Psoas muscle (tissue), 8 donors: Measurements from ENCODE around the gene CCDC184. TPM values are rescaled to one million over a fixed set of nuclear protein-coding genes. Genes with fewer than 3 reads are reported as not detected.

Experiments
- ATAC-seq, 4 donors: fragments of 200-7000 bp; cut with Tn5 transposase; one replicate each; pipeline ENCODE4 v1.9.1; 2020; ENCODE audit warnings: moderate library complexity in 3 of 4, mild to moderate bottlenecking in 2 of 4
- DNase-seq, 2 donors: peaks; one replicate each; pipeline ENCODE4 v3.0.0-alpha.2; 2020
- H3K27ac ChIP-seq: fragments of 200-600 bp; one replicate; pipeline ENCODE4 v1.8.0; 2022
- H3K27me3 ChIP-seq, 3 donors: fragments of 200-600 bp in 1 of 3; one replicate each; pipeline versions ENCODE4 v1.6.1 to v1.8.0; 2013 to 2022; ENCODE audit warnings: low read length in 2 of 3, mild to moderate bottlenecking in 2 of 3, moderate library complexity in 1 of 3; ENCODE audit not compliant: insufficient read depth in 3 of 3
- H3K36me3 ChIP-seq, 2 donors: fragments of 200-600 bp in 1 of 2; one replicate each; pipeline versions ENCODE4 v1.6.1 to v1.8.0; 2013 to 2022; ENCODE audit warnings: low read depth in 1 of 2, mild to moderate bottlenecking in 1 of 2, moderate library complexity in 1 of 2; ENCODE audit not compliant: insufficient read depth in 1 of 2
- H3K4me1 ChIP-seq: fragments of 200-600 bp; one replicate; pipeline ENCODE4 v1.8.0; 2022
- H3K4me3 ChIP-seq: fragments of 200-600 bp; one replicate; pipeline ENCODE4 v1.8.0; 2022; ENCODE audit warnings: mild to moderate bottlenecking
- H3K9me3 ChIP-seq: fragments of 200-600 bp; one replicate; pipeline ENCODE4 v1.8.0; 2022
- CTCF ChIP-seq: fragments of 200-600 bp; IDR thresholded peaks from one replicate; pipeline ENCODE4 v1.8.0; 2022; ENCODE audit warnings: antibody characterized with exemption
- WGBS, 3 donors: extraction: QIAGEN DNeasy Blood & Tissue Kit; methylation state at CpG; one replicate each; pipeline versions ENCODE4 v1.1.6 to v1.1.7; 2013; 5-methylcytosine and 5-hydroxymethylcytosine counted together
- intact Hi-C, 2 donors: fragments of 100-400 bp; cut with DNase I; formaldehyde crosslinking; loops; one replicate each; pipeline versions ENCODE4 v1.11.0 to v1.14.2; 2022
- polyA plus RNA-seq, 3 donors: library from polyadenylated mRNA; stranded (reverse); fragments of 200-250 nt; gene quantifications; one replicate each; pipeline ENCODE4 v1.2.3, GENCODE V29; 2013
- total RNA-seq, 4 donors: library from RNA; stranded (reverse); fragmentation: NEBNext Ultra II Directional in 2 of 4; extraction: Animal tissue kit (Norgen Biotek cat#: 25700) in 2 of 4; gene quantifications; one replicate each; pipeline versions ENCODE4 v1.2.1 to v1.2.4, GENCODE V29; 2021 to 2023
- donor health status: healthy with polysubstance abuse.
- donor health status: DM: no; HTN: no; CAD: no; lungs with moderate emphysema.
- donor health status: Bipolar disorder and iron deficiency.
- donor health status: healthy.
- donor health status: DM: yes; HTN: yes; CAD: no.
- donor health status: DM: no; HTN: no; CAD: no.
- donor health status: DM: no; HTN: no; CAD: no.
- donor health status: DM: yes; HTN: yes; CAD: no.

Gene CCDC184
- total and polyA plus RNA-seq, 7 donors: 0.16 to 0.84 (median 0.49) TPM

GRCh38 chr12:48157889-48158370 is 25.5 kb upstream of the CCDC184 start:
- WGBS, 3 donors: 49 to 60% (median 56%) methylated on average over 3 of the region's 3 CpGs
- no peak for TF ChIP-seq CTCF
- intact Hi-C loops: loop anchor here in 1 of 2 donors (2.0 kb wide), 1 partner anchor 31 kb away; no protein-coding TSS in a partner anchor

GRCh38 chr12:48160046-48160445 is 23.4 kb upstream of the CCDC184 start:
- H3K4me1 ChIP-seq: peaks cover 50% of the 10 kb centered on the region
- DNase-seq: no peak
- WGBS, 3 donors: 76 to 88% (median 77%) methylated on average over 5 of the region's 5 CpGs

More at GRCh38 chr12:48157889-48158370, 25.5 kb upstream of the CCDC184 start:
- Histone ChIP-seq H3K4me1 (peaks cover 62% of the 10 kb centered on the region), H3K9me3 (no peaks in the 10 kb centered on the region), H3K4me3 (peak overlapping the region; percentile 87), H3K27ac (peak overlapping the region; percentile 97), H3K27me3 (no peaks in the 10 kb centered on the region), H3K36me3 (peaks cover 0 to 13% of the 10 kb centered on the region in 2 donors)
- DNase-seq: no peak
- no peak for ATAC-seq

GRCh38 chr12:48160807-48161206 is 22.6 kb upstream of the CCDC184 start:
- peaks cover 47% of the 10 kb centered on the region for H3K4me1 ChIP-seq
- TF ChIP-seq CTCF: no peak
- H3K4me3 ChIP-seq: no peak overlapping the region
- no peaks in the 10 kb centered on the region for H3K27me3 ChIP-seq
- H3K36me3 ChIP-seq: no peaks in the 10 kb centered on the region
- ATAC-seq (no peak), DNase-seq (peak in 1 of 2 donors; percentile 53)
- intact Hi-C loops: loop anchor here in 1 of 2 donors (5.0 kb wide), 1 partner anchor 54 kb away; the partner anchor contains the start of gene SENP1
- peak overlapping the region; percentile 88 for H3K27ac ChIP-seq
- WGBS, 3 donors: 40 to 89% (median 58%) methylated on average over 2 of the region's 2 CpGs
- H3K9me3 ChIP-seq: no peaks in the 10 kb centered on the region

More at GRCh38 chr12:48160046-48160445, 23.4 kb upstream of the CCDC184 start:
- no peak for TF ChIP-seq CTCF
- intact Hi-C loops: loop anchor here in 1 of 2 donors (5.0 kb wide), 1 partner anchor 53 kb away; the partner anchor contains the start of gene SENP1
- Histone ChIP-seq H3K4me3 (no peak overlapping the region), H3K36me3 (peaks cover 0 to under 1% of the 10 kb centered on the region in 2 donors), H3K9me3 (no peaks in the 10 kb centered on the region), H3K27me3 (no peaks in the 10 kb centered on the region), H3K27ac (peak overlapping the region; percentile 88)
- no peak for ATAC-seq

DNA sequence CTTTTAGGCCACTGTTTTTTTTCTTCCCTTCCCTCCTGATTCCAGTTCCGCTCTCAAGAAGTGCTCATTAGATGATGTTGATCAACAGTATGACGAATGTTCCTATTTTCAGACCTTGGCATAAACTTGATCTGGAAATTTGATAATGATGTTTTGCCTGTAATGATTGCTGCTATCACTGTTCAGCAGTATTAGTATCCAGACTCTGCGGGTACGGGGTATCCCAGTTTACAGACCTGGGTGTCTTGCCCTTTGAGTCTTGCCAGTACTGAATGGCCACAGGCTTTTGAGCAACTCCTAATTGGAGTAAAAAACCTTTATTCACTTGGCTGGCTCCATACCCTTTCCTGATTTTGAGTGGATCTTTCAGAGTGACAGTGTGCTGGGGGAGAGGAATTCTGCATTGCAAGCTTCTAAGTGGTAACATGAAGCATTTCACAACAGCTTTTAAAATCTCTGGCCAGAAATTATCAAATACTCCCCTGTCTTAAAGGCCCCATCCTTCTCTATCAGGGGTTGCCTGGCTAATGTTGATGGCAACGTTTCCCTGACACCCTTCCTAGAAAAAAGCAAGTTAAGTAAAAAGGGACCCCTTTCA is 20.2 kb upstream of the CCDC184 start:
- H3K4me1 ChIP-seq: peaks cover 41% of the 10 kb centered on the region
- H3K27me3 ChIP-seq: no peaks in the 10 kb centered on the region
- H3K9me3 ChIP-seq: no peaks in the 10 kb centered on the region
- peak overlapping the region; percentile 35 for H3K4me3 ChIP-seq
- intact Hi-C loops: loop anchor here in 1 of 2 donors (5.0 kb wide), 1 partner anchor 56 kb away; the partner anchor contains the start of gene SENP1
- WGBS, 3 donors: 18 to 31% (median 21%) methylated on average over 5 of the region's 5 CpGs
- DNase-seq (peak in 1 of 2 donors; percentile 23), ATAC-seq (peak; percentile 62 to 86 (median 80))
- H3K36me3 ChIP-seq: no peaks in the 10 kb centered on the region
- peak overlapping the region; percentile 88 for H3K27ac ChIP-seq
- no peak for TF ChIP-seq CTCF
